ENCODE results near the gene HSPA1L.
"Not testable (repeated sequence)": the region's sequence is repeated elsewhere in the genome, so short reads cannot be mapped to it uniquely, and the experiment has no call there.

Gene HSPA1L

DNA sequence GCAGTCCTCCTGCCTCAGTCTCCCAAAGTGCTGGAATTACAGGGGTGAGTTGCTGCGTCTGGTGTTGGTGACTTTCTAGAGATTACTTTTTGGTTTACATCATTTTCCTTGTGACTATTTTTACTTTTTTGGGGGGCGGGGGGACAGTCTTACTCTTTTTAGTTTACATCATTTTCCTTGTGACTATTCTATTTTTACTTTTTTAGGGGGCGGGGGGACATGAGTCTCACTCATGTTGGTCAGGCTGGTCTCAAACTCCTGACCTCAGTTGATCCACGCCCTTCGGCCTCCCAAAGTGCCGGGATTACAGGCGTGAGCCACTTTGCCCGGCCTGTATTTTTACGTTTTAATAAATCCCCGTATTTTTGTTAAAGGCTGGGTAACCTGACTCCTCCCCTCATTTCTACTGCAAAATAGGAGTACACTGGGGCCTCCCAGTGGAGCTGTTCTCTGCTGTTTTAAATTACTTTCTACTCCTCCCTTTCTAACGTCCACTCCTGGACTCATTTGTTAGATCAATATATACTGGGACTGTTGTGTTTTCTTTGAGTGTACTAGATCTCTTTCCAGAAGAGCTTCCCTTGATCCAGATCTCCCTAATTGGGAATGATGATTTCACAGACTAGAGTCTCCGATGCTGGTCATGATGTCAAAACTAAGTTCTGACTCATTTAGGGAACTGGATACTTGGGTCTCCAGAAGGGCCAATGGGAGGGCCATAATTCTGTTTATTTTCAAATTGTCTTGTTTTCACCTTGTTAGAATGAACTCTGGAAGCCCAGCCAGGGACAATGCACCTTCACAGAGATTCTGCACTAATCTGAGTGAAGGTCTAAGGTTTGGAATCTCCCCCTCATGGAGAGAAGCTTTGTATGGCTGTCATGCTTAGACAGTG lies 21.6 kb upstream of the HSPA1L start:
- peak; percentile 77 for DNase-seq (ENCODE audit: low spot score)

DNA sequence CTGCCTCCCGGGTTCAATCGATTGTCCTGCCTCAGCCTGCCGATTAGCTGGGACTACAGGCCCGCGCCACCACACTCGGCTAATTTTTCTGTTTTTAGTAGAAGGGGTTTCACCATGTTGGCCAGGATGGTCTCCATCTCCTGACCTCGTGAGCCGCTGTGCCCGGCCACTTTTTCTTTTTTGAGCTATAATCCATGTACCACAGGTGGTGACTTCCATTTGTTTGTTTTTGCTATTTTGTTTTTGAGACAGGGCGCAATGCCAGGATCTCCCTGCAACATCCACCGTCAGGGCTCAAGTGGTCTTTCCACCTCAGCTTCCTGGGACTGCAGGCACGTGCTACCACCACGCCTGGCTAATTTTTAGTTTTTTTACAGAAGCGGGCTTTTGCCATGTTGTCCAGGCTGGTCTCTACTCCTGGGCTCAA lies 21.0 kb upstream of the HSPA1L start:
- no peak for DNase-seq (ENCODE audit: low spot score)

DNA sequence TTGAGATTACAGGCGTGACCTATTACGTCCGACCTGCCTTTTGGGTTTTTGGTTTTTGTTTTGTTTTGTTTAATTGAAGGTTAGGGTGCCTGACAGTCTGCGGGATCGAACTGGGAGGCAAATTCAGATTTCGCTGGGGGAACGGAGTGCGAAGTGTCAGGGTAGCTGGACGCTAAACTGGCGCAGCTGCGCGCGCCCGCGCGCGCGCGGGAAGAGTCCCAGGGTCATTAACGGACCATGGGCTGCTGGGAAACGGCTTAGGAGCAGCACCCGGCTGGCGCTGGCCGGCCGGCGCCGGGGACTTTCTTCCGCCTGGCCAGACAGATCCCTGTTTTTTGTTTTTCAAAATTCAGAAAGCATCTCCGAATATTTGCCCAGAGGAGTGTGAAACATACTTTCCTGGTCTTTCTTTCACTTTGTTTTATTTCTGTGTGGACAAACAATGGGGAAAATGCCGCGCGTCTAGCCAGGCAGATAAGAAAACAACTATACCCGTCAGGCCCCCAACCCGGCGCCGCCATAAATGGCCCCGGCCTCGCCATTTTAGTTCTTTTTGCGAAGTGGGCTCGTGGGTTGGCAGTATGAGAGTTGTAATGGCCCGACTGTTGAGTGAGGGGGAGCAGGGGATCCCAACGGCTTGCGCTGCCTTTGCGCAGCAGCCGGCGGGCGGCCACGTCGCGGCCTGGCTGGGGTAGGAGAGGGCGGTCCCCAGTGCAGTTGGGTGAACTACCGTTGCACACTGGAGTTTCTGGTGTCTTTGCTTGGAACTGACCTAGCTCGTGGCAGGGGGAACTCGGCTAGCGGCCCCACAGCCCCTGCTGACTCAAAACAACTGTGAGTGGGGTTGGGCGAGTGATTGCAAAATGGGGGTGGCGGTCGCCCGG lies 19.5 kb upstream of the HSPA1L start:
- peak; percentile 92 for DNase-seq (ENCODE audit: low spot score)

DNA sequence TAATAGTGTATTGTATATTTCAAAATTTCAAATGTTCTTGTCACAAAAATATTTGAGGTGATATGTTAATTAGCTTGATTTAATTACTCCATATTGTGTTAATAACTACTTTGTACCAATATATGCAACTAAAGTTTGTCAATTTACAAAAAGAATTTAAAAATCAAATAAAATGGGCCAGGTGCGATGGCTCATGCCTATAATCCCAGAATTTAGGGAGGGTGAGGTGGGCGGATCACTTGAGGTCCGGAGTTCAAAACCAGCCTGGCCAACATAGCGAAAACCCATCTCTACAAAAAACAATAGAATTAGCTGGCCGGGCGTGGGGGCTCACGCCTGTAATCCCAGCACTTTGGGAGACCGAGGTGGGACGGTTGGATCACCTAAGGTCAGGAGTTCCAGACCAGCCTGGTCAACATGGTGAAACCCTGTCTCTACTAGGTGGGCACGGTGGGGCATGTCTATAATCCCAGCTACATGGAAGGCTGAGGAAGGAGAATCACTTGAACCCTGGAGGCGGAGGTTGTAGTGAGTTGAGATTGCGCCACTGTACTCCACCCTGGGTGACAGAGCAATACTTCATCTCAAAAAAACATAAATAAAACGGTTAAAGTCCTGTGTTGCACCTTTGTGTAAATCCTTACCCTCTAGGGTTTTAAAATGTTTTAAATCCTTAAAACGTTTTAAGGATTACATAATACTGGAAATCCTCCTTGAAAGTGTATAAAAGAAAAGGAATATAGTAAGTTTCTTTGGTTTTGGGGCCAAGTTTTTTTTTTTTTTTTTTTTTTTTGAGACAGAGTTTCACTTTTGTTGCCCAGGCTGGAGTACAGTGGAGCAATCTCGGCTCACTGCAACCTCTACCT lies 16.5 kb upstream of the HSPA1L start:
- no peak for DNase-seq (ENCODE audit: low spot score)

DNA sequence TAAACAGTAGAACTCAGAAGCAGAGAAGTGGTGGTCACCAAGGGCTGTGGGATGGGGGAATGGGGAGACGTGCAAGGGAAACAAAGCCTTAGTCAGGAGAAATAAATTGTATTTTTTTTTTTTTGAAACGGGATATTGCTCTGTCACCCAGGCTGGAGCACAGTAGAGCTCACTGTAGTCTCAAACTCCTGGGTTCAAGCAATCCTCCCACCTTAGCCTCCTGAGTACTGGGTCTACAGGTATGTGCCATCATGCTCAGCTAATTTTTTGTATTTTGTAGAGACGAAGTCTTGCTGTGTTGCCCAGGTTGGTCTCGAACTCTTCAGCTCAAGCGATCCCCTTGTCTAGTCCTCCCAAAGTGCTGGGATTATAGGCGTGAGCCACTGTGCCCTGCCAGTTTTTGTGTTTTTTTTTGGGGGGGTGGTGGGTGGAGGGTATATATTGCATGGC lies 15.8 kb upstream of the HSPA1L start:
- no peak for DNase-seq (ENCODE audit: low spot score)

DNA sequence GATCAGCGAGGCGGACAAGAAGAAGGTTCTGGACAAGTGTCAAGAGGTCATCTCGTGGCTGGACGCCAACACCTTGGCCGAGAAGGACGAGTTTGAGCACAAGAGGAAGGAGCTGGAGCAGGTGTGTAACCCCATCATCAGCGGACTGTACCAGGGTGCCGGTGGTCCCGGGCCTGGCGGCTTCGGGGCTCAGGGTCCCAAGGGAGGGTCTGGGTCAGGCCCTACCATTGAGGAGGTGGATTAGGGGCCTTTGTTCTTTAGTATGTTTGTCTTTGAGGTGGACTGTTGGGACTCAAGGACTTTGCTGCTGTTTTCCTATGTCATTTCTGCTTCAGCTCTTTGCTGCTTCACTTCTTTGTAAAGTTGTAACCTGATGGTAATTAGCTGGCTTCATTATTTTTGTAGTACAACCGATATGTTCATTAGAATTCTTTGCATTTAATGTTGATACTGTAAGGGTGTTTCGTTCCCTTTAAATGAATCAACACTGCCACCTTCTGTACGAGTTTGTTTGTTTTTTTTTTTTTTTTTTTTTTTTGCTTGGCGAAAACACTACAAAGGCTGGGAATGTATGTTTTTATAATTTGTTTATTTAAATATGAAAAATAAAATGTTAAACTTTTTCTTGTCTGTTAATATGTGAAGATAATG lies 14.7 kb upstream of the HSPA1L start:
- DNase-seq (ENCODE audit: low spot score) = peak; percentile 79

DNA sequence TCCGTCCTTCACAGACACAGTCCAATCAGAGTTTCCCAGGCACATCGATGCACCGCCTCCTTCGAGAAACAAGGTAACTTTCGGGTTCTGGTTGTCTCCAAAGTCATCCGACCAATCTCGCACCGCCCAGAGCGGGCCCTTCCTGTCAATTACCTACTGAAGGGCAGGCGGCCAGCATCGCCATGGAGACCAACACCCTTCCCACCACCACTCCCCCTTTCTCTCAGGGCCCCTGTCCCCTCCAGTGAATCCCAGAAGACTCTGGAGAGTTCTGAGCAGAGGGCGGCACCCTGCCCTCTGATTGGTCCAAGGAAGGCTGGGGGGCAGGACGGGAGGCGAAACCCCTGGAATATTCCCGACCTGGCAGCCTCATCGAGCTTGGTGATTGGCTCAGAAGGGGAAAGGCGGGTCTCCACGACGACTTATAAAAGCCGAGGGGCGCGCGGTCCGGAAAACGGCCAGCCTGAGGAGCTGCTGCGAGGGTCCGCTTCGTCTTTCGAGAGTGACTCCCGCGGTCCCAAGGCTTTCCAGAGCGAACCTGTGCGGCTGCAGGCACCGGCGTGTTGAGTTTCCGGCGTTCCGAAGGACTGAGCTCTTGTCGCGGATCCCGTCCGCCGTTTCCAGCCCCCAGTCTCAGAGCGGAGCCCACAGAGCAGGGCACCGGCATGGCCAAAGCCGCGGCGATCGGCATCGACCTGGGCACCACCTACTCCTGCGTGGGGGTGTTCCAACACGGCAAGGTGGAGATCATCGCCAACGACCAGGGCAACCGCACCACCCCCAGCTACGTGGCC lies 12.4 kb upstream of the HSPA1L start, which contains the start of gene HSPA1B:
Gene HSPA1B (plus strand): TSS at position 453 of the 794 bp plus-strand sequence. CDS start 213 bp downstream, at position 666.
- DNase-seq (ENCODE audit: low spot score) = peak; percentile 100

DNA sequence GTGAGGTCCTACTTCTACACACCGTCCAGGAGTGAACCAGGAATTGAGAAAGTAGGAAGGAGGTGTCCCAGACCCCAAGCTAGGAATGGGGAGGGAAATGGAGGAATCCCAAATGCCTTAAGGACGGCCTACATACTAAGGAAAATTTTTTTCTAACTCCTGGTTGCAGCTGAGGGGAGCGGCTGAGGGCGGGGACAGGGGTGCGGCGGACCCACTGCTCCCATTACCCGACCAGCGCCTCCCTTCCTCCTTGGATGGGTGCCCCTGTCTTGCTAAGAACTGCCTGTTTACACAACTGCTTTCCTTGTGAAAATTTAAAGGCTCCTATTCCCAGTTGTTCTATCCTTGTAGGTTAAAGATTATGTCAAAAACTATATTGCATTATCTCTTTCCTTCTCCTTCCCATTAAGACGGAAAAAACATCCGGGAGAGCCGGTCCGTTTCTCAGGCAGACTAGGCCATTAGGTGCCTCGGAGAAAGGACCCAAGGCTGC lies 11.8 kb upstream of the HSPA1L start:
- peak; percentile 86 for DNase-seq (ENCODE audit: low spot score)

DNA sequence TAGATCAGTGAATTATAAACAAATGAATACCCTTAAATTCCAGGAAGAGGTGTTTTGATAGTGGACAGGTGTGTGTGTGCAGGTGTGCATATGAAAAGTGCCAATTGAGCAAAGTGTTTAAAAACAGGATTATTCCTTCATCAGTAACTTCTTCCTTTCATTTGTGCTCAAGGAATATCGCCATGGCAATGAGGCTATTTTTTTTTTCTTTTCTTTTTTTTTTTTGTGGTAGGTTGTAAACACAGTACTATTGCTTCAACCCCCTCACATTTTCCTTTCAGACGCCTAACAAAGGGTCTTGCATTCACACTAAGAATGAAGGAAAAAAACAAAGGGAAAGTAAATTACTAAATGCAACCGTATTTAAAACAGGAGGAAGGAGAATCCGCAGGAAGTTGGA lies 10.5 kb upstream of the HSPA1L start:
- DNase-seq (ENCODE audit: low spot score) = no peak

DNA sequence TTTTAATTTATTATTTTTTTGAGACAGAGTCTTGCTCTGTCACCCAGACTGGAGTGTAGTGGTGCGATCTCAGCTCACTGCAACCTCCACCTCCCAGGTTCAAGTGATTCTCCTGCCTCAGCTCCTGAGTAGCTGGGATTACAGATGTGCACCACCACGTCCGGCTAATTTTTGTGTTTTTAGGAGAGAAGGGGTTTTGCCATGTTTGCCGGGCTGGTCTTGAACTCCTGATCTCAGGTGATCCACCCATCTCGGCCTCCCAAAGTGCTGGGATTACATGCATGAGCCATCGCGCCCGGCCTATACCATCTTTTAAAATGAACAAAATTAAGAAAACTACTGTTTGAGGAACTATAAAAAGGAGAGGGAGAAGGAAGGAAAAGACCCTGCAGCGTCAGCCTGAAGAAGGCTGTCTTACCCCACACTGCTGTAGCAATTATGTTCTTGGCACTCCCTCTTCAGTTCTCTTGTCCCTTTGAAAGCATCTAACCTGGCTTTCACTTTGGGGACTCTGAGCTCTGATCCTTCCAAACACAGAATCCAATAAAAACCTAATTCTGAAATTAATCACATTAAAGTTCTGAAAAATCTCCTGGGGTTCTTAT lies 8.6 kb upstream of the HSPA1L start:
- not testable (repeated sequence) for DNase-seq (ENCODE audit: low spot score)

DNA sequence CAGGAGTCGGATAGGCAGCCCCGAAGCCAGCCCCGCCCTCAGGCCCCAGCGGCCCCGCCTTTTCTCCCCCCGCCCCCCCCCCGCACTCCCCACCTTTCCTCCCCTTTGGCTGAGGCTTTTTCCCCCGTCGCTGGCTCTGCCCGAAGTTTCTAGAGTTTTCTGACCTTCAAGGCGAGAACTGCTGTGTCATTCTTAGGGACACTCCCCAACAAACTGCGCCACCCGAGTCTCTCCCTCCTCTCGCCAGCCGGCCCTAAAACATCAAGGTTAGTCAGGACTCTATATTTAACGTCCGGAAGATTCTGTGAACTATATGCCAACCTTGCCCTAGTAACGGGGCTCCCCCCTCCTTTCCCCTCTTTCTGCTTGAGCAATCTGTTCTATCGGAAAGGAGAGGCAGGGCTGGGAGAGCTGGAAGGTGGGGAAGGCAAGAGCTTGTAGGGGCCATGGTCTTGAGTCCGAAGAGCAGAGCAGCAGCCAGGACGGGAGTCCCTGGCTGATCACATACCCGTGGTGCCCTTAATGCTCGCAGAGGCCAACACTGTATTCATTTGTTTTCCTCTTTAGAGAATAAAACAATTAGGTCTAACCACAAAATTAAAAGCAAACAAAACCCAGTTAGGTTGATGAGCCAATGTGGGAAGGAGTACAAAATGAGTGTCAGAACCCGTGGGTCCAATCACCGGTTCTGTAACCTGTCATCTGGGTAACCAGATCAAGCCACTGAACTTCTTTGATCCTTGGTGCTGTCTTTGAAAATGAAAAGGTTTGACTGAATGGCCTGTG lies 7.1 kb upstream of the HSPA1L start:
- peak; percentile 89 for DNase-seq (ENCODE audit: low spot score)

DNA sequence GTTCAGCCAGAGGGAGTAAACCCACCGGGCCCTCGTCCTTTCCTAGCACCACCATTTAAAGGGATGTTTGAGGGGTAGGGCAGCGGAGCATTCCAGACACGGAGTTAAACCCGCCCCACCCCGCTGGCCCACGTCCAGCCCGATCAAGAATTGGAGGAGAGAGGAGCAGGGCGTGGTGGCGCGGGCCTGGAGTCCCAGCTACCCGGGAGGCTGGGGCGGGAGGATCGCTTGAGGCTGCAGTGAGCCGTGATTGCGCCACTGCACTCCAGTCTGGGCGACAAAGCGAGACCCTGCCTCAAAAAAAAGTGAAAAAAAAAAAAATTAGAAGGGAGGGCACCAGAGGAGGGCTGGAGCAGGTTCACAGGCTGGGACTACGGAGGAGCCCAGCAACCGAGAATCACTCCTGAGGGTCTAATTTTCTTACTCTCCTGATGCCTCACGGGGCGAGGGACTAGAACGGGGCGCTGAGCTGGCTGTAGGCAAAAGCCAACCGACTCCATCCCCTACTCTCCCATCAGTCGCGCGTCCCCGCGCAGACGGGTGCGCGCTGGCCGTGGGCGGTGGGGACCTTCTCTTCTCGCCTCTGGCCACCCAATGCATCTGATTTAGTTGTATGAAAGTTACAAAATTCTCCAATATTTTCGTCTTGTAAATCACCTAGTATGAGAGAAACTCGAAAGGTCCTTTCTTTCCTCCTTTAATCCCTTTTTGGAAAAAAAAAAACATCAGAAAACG lies 6.4 kb upstream of the HSPA1L start:
- peak; percentile 67 for DNase-seq (ENCODE audit: low spot score)

DNA sequence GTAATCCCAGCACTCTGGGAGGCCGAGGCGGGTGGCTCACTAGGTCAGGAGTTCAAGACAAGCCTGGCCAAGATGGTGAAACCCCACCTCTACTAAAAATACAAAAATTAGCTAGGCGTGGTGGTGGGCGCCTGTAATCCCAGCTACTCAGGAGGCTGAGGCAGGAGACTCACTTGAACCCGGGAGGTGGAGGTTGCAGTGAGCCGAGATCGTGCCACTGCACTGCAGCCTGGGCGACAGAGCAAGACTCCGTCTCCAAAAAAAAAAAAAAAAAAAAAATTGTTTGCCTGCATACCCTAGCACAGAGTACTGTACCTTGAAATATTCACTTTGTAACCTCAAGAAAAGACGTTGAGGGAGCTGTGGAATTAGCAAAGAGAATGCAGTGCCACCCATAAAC lies 5.3 kb upstream of the HSPA1L start:
- DNase-seq (ENCODE audit: low spot score) = not testable (repeated sequence)

DNA sequence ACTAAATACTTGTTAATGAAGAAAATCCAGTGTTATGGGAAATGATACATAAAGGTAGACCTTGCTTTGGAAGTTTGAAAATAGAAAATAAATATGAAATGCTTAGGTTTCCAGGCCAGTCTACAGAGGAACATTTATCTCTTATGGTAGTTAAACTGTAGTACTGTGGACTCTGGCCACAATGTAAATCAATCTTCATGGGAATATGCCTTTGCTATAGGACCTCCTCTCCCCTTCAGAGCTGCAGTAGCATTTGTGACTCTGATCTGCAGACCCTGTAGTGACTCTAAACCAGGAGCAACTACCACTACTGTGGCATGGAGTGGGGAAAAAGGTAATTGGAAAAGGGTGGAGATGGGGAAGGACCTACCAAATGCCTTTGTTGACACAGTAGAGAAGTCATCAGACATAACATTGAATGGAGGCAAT lies 4.8 kb upstream of the HSPA1L start:
- DNase-seq (ENCODE audit: low spot score) = no peak

DNA sequence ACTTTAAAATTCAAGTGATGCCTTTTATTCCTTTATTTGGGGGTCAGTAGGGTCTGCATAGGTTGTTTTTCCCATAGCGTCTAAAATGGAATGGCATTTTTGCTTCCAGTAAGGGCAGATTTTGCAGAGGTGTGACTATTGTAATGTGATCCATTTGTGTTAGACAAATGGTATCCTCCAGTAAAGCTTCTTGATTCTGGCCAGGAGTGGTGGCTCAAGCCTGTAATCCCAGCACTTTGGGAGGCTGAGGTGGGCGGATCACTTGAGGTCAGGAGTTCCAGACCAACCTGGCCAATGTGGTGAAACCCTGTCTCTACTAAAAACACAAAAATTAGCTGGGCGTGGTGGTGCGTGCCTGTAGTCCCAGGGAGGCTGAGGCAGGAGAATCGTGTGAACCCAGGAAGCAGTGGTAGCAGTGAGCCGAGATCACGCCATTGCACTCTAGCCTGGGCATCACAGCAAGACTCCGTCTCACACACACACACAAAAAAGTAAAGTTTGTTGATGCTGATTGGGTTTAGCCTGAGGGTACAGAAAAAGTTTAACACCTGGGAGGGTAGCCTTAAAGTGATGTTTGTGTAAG lies 2.9 kb upstream of the HSPA1L start:
- not testable (repeated sequence) for DNase-seq (ENCODE audit: low spot score)

DNA sequence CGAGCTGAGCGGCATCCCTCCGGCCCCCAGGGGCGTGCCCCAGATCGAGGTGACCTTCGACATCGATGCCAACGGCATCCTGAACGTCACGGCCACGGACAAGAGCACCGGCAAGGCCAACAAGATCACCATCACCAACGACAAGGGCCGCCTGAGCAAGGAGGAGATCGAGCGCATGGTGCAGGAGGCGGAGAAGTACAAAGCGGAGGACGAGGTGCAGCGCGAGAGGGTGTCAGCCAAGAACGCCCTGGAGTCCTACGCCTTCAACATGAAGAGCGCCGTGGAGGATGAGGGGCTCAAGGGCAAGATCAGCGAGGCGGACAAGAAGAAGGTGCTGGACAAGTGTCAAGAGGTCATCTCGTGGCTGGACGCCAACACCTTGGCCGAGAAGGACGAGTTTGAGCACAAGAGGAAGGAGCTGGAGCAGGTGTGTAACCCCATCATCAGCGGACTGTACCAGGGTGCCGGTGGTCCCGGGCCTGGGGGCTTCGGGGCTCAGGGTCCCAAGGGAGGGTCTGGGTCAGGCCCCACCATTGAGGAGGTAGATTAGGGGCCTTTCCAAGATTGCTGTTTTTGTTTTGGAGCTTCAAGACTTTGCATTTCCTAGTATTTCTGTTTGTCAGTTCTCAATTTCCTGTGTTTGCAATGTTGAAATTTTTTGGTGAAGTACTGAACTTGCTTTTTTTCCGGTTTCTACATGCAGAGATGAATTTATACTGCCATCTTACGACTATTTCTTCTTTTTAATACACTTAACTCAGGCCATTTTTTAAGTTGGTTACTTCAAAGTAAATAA lies 2.2 kb upstream of the HSPA1L start:
- DNase-seq (ENCODE audit: low spot score) = not testable (repeated sequence)

DNA sequence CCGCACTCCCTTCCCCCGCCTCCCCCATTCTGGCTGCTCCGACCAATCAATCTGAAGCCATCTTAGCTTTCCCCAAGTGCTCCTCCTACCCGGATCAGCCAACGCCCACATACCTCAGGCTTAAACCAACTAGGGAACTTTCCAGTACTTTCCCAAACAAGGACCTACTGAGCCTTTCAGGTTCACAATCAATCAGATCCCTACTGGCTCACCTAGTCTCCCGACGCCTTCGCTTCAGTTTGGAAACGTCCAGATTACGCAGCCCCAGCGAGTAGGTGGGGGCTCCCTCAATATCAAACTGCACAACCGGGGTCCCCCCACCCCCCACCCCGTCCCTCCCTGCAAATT lies 432 bp downstream of the HSPA1L start:
- DNase-seq (ENCODE audit: low spot score) = no peak
